PC-3 (cell line): ENCODE results near the gene DCAF12. TPM values are rescaled to one million over a fixed set of nuclear protein-coding genes. Genes with fewer than 3 reads are reported as not detected.

ENCODE experiments used
- ATAC-seq: fragments of 200-7000 bp; cut with Tn5 transposase; 2 replicates; pipeline ENCODE4 v1.9.1; 2020; ENCODE audit warnings: mild to moderate bottlenecking, moderate library complexity
- BruUV-seq: library from RNA; stranded (reverse); fragments of 400-500 nt; replicated peaks from 2 replicates; lab custom pipeline; 2021; lab: Mats Ljungman, UMichigan
- CTCF ChIA-PET: fragments of 300-600 bp; sonication (Branson Sonifier 250); formaldehyde crosslinking; loops from one replicate; lab custom pipeline; 2022; ENCODE audit warnings: antibody characterized with exemption; lab: Charles Lee
- POLR2A ChIA-PET: fragments of 300-600 bp; sonication (Branson Sonifier 250); formaldehyde crosslinking; loops from one replicate; lab custom pipeline; 2022; ENCODE audit warnings: antibody characterized with exemption; ENCODE audit not compliant: unreplicated experiment; lab: Charles Lee
- DNase-seq: peaks from one replicate; pipeline ENCODE4 v3.0.0-alpha.2; 2015
- H2AFZ ChIP-seq: fragments of 300-600 bp; sonication (generic); 2 replicates; pipeline ENCODE4 v1.6.0; 2016; ENCODE audit warnings: antibody characterized with exemption, low read length
- H3F3A ChIP-seq: fragments of 300-600 bp; sonication (generic); one replicate; pipeline ENCODE4 v1.6.0; 2017; ENCODE audit warnings: antibody characterized with exemption, low read length, control low read depth, mild to moderate bottlenecking; ENCODE audit not compliant: unreplicated experiment
- H3K27ac ChIP-seq: fragments of 300-600 bp; sonication (generic); 2 replicates; pipeline ENCODE4 v1.5.1; 2016; ENCODE audit warnings: mild to moderate bottlenecking, low read length
- H3K27me3 ChIP-seq: fragments of 300-600 bp; sonication (generic); 2 replicates; pipeline ENCODE4 v1.6.1; 2016; ENCODE audit warnings: low read length, mixed read lengths
- H3K36me3 ChIP-seq: fragments of 300-600 bp; sonication (generic); 2 replicates; pipeline ENCODE4 v1.6.1; 2016; ENCODE audit warnings: low read depth, mixed run types, low read length, mixed read lengths
- H3K4me1 ChIP-seq: fragments of 300-600 bp; sonication (generic); 2 replicates; pipeline ENCODE4 v1.5.1; 2016; ENCODE audit warnings: low read length; ENCODE audit not compliant: insufficient read depth
- H3K4me2 ChIP-seq: fragments of 300-600 bp; sonication (generic); 2 replicates; pipeline ENCODE4 v1.6.0; 2016; ENCODE audit warnings: low read length
- H3K4me3 ChIP-seq: fragments of 300-600 bp; sonication (generic); 2 replicates; pipeline ENCODE4 v1.5.1; 2016; ENCODE audit warnings: mild to moderate bottlenecking, low read length, mixed read lengths
- H3K79me2 ChIP-seq: fragments of 300-600 bp; sonication (generic); 2 replicates; pipeline ENCODE4 v1.6.1; 2017; ENCODE audit warnings: low read length, mixed read lengths
- H3K9ac ChIP-seq: fragments of 300-600 bp; sonication (generic); 2 replicates; pipeline ENCODE4 v1.6.0; 2016; ENCODE audit warnings: mild to moderate bottlenecking, low read length
- H3K9me2 ChIP-seq: fragments of 300-600 bp; sonication (generic); replicated peaks from 2 replicates; pipeline ENCODE4 v1.6.1; 2016; ENCODE audit warnings: mixed run types, low read length, mixed read lengths
- H3K9me3 ChIP-seq: fragments of 300-600 bp; sonication (generic); 2 replicates; pipeline ENCODE4 v1.6.1; 2016; ENCODE audit warnings: low read length, mixed read lengths
- H4K20me1 ChIP-seq: fragments of 300-600 bp; sonication (generic); 2 replicates; pipeline ENCODE4 v1.6.1; 2016; ENCODE audit warnings: low read length, mixed read lengths
- CTCF ChIP-seq: fragments of 300-600 bp; sonication (generic); conservative IDR thresholded peaks from 2 replicates; pipeline ENCODE4 v1.5.1; 2017; ENCODE audit warnings: antibody characterized with exemption, low read depth, mild to moderate bottlenecking, low read length
- EZH2 ChIP-seq: fragments of 300-600 bp; sonication (generic); IDR thresholded peaks from one replicate; pipeline ENCODE4 v1.6.1; 2017; ENCODE audit warnings: antibody characterized with exemption, mild to moderate bottlenecking, low read length; ENCODE audit not compliant: unreplicated experiment
- EZH2phosphoT487 ChIP-seq: fragments of 300-600 bp; sonication (generic); IDR thresholded peaks from 2 replicates; pipeline ENCODE4 v1.6.1; 2018; ENCODE audit warnings: mild to moderate bottlenecking, antibody characterized with exemption, low read length, borderline replicate concordance
- intact Hi-C: fragments of 100-400 bp; cut with micrococcal nuclease; formaldehyde crosslinking; loops from 2 replicates; pipeline ENCODE4 v1.9.0; 2023
- total RNA-seq: library from RNA; depleted of rRNA; stranded (reverse); fragments of >200 nt; gene quantifications from 2 replicates; pipeline ENCODE4 v1.2.3, GENCODE V29; 2014

The DCAF12 gene
- total RNA-seq, 1 experiment from 2014 or later = 12.9 TPM

GRCh38 chr9:34124926-34125325 is 1.6 kb downstream of the DCAF12 start:
- ChIA-PET CTCF (no interaction called here), POLR2A (no interaction called here)
- peaks cover 11% of the 10 kb centered on the region; the same call in 1 of the 2 replicates for H3K36me3 ChIP-seq
- H4K20me1 ChIP-seq = peaks cover 10% of the 10 kb centered on the region; the same call in 1 of the 2 replicates
- H3K4me2 ChIP-seq = peak overlapping the region; percentile 99
- no peaks in the 10 kb centered on the region for H3K9me3 ChIP-seq
- TF ChIP-seq CTCF = no peak
- no peak for TF ChIP-seq EZH2
- no peak for TF ChIP-seq EZH2phosphoT487
- H3K27ac ChIP-seq = no peak overlapping the region; the same call in 1 of the 2 replicates
- H3K9ac ChIP-seq = peak overlapping the region; percentile 87; the same call in 1 of the 2 replicates
- peaks cover 62% of the 10 kb centered on the region for H3K79me2 ChIP-seq
- H2AFZ ChIP-seq = no peak overlapping the region
- ATAC-seq (no peak), DNase-seq (peak; percentile 9)
- H3F3A ChIP-seq = no peaks in the 10 kb centered on the region
- peak overlapping the region; percentile 78 for H3K4me3 ChIP-seq
- no peaks in the 10 kb centered on the region for H3K9me2 ChIP-seq
- intact Hi-C loops = loop anchor here (5.0 kb wide), 1 partner anchor 52 kb away; the partner anchor contains the start of gene UBAP1
- peaks cover 14% of the 10 kb centered on the region for H3K4me1 ChIP-seq
- BruUV-seq = no TSS peak
- H3K27me3 ChIP-seq = no peaks in the 10 kb centered on the region

DNA sequence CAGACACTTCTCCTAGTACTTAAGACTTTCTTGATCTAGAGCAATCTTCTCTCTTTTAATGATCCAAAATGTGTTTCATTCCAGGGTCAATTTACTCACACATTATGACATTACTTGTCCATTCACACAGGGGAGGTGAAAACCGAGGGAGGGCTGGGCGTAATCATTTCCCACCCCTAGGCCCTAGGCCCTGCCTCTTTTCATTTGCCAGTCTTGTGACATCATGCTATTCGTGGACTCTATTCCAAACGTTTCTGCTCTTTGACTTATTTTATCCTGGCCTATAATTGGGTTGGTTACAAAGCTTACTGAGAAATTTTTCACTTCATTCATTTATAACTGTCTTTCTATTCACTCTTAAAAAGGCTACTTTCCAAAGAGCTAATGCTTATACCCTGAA is 2.4 kb downstream of the DCAF12 start:
- no peak for ATAC-seq
- no peak for TF ChIP-seq CTCF
- TF ChIP-seq EZH2 = no peak
- TF ChIP-seq EZH2phosphoT487 = no peak
- POLR2A ChIA-PET = no interaction called here
- H2AFZ ChIP-seq = no peak overlapping the region
- peaks cover 14% of the 10 kb centered on the region for H3K4me1 ChIP-seq
- no peaks in the 10 kb centered on the region for H3K9me3 ChIP-seq
- CTCF ChIA-PET = no interaction called here
- H3K9me2 ChIP-seq = no peaks in the 10 kb centered on the region
- peak overlapping the region; percentile 78 for H3K4me3 ChIP-seq
- peaks cover 10% of the 10 kb centered on the region; the same call in 1 of the 2 replicates for H4K20me1 ChIP-seq
- H3F3A ChIP-seq = no peaks in the 10 kb centered on the region
- H3K9ac ChIP-seq = no peak overlapping the region
- DNase-seq = no peak
- intact Hi-C loops = no loop called here
- no TSS peak for BruUV-seq
- H3K27ac ChIP-seq = no peak overlapping the region
- peaks cover 11% of the 10 kb centered on the region; the same call in 1 of the 2 replicates for H3K36me3 ChIP-seq
- H3K27me3 ChIP-seq = no peaks in the 10 kb centered on the region
- peaks cover 67% of the 10 kb centered on the region for H3K79me2 ChIP-seq
- peak overlapping the region; percentile 99 for H3K4me2 ChIP-seq

GRCh38 chr9:34123682-34124081 is 2.8 kb downstream of the DCAF12 start:
- no peak for DNase-seq
- H3K36me3 ChIP-seq = peaks cover 11% of the 10 kb centered on the region; the same call in 1 of the 2 replicates

More at GRCh38 chr9:34123682-34124081, 2.8 kb downstream of the DCAF12 start:
- Histone ChIP-seq H3K27ac (no peak overlapping the region), H3F3A (no peaks in the 10 kb centered on the region), H3K79me2 (peaks cover 67% of the 10 kb centered on the region), H3K9ac (no peak overlapping the region), H3K4me2 (peak overlapping the region; percentile 99; the same call in 1 of the 2 replicates), H4K20me1 (peaks cover 10% of the 10 kb centered on the region; the same call in 1 of the 2 replicates), H3K4me1 (peaks cover 14% of the 10 kb centered on the region), H3K4me3 (no peak overlapping the region), H3K9me3 (no peaks in the 10 kb centered on the region), H2AFZ (no peak overlapping the region), H3K27me3 (no peaks in the 10 kb centered on the region), H3K9me2 (no peaks in the 10 kb centered on the region)
- POLR2A ChIA-PET = no interaction called here
- TF ChIP-seq EZH2 (no peak), CTCF (no peak), EZH2phosphoT487 (no peak)
- no peak for ATAC-seq
- no TSS peak for BruUV-seq
- CTCF ChIA-PET = interaction anchor here (0.8 kb wide), 1 partner anchor 130 kb away, joined by 3 read pairs; no protein-coding TSS in a partner anchor
- intact Hi-C loops = no loop called here
